DND-41 (cell line): ENCODE results near the gene IL1B.

Experiments used
- ATAC-seq: fragments of 200-7000 bp; cut with Tn5 transposase; 3 replicates; pipeline ENCODE4 v1.9.1; 2021; ENCODE audit warnings: low read depth; ENCODE audit not compliant: insufficient read depth
- DNase-seq: peaks from one replicate; pipeline ENCODE4 v3.0.0-alpha.2; 2020
- H2AFZ ChIP-seq: 2 replicates; pipeline ENCODE4 v1.6.0; 2012; ENCODE audit warnings: low read depth, low read length
- H3K27ac ChIP-seq: 2 replicates; pipeline ENCODE4 v1.5.1; 2012; ENCODE audit warnings: low read length, inconsistent platforms
- H3K27me3 ChIP-seq: fragments of 200-600 bp; sonication (generic); 2 replicates; pipeline ENCODE4 v1.6.0; 2012; ENCODE audit warnings: low read length, mild to moderate bottlenecking, inconsistent platforms; ENCODE audit not compliant: insufficient read depth, poor library complexity
- H3K36me3 ChIP-seq: 2 replicates; pipeline ENCODE4 v1.5.1; 2012; ENCODE audit warnings: low read length, inconsistent platforms; ENCODE audit not compliant: insufficient read depth
- H3K4me1 ChIP-seq: 2 replicates; pipeline ENCODE4 v1.5.1; 2012; ENCODE audit warnings: mild to moderate bottlenecking, low read length; ENCODE audit not compliant: insufficient read depth
- H3K4me2 ChIP-seq: 2 replicates; pipeline ENCODE4 v1.6.0; 2012; ENCODE audit warnings: mild to moderate bottlenecking, moderate library complexity, low read length, inconsistent platforms; ENCODE audit not compliant: insufficient read depth
- H3K4me3 ChIP-seq, 2 experiments: fragments of 200-600 bp in 1 of 2; shearing (Covaris generic) in 1 of 2; 2 replicates each; pipeline ENCODE4 v1.5.1; 2012 to 2016; ENCODE audit warnings: inconsistent platforms in 2 of 2, low read length in 2 of 2, mild to moderate bottlenecking in 2 of 2, low read depth in 1 of 2, moderate library complexity in 1 of 2
- H3K79me2 ChIP-seq: 2 replicates; pipeline ENCODE4 v1.6.0; 2012; ENCODE audit warnings: low read length, inconsistent platforms; ENCODE audit not compliant: insufficient read depth
- H3K9ac ChIP-seq: 2 replicates; pipeline ENCODE4 v1.6.0; 2012; ENCODE audit warnings: low read depth, mild to moderate bottlenecking, inconsistent platforms, low read length, moderate library complexity
- H3K9me3 ChIP-seq: 2 replicates; pipeline ENCODE4 v1.5.1; 2012; ENCODE audit warnings: low read length, moderate library complexity, mild to moderate bottlenecking, inconsistent platforms; ENCODE audit not compliant: insufficient read depth, severe bottlenecking
- H4K20me1 ChIP-seq: 2 replicates; pipeline ENCODE4 v1.6.0; 2012; ENCODE audit warnings: low read length; ENCODE audit not compliant: insufficient read depth
- EZH2 ChIP-seq: IDR thresholded peaks from 3 replicates; pipeline ENCODE4 v1.6.1; 2012; ENCODE audit warnings: borderline replicate concordance, low read depth, mild to moderate bottlenecking, moderate library complexity, low read length, inconsistent platforms; ENCODE audit not compliant: severe bottlenecking
- TF ChIP-seq, protein P1 (sequence below): IDR thresholded peaks from 2 replicates; pipeline ENCODE4 v1.5.1; 2012; ENCODE audit warnings: borderline replicate concordance, low read length, moderate library complexity, mild to moderate bottlenecking; ENCODE audit not compliant: poor library complexity, severe bottlenecking; ENCODE audit errors: extremely low read depth

The IL1B gene

DNA sequence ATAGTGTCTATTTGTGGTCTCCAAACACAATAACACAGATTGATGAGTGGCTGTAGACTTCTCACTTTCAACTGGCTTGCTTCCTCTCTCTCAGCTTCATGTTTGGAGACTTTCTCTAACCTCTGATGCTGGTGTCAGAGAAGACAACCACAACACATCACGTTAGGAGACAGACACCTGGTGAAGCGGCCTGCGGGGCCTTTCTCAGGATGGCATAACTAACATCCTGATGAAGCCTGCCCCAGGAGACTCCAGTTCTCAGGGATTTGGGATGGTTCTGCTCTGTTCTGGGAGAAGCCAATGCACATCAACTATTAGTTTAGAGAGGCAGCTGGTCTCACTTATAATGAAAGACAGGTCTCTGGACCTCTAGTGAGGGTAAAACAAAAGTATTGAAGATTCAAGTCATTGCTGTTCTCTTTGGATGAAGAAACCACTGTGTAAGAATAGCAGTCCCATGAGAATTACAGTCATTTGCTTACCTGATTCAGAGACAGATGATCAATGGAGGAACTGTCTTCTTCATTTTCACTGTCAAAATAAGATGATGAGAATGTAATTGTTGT lies 54.3 kb downstream of the IL1B start:
- peaks cover 19% of the 10 kb centered on the region for H3K27me3 ChIP-seq
- no peak overlapping the region for H3K27ac ChIP-seq
- no peak overlapping the region for H2AFZ ChIP-seq
- H4K20me1 ChIP-seq, result no peaks in the 10 kb centered on the region
- no peak overlapping the region for H3K4me2 ChIP-seq
- no peak overlapping the region for H3K4me3 ChIP-seq
- no peaks in the 10 kb centered on the region for H3K9me3 ChIP-seq
- no peaks in the 10 kb centered on the region for H3K79me2 ChIP-seq
- ATAC-seq, result no peak
- no peak for DNase-seq
- H3K9ac ChIP-seq, result no peak overlapping the region
- TF ChIP-seq, protein P1, sequence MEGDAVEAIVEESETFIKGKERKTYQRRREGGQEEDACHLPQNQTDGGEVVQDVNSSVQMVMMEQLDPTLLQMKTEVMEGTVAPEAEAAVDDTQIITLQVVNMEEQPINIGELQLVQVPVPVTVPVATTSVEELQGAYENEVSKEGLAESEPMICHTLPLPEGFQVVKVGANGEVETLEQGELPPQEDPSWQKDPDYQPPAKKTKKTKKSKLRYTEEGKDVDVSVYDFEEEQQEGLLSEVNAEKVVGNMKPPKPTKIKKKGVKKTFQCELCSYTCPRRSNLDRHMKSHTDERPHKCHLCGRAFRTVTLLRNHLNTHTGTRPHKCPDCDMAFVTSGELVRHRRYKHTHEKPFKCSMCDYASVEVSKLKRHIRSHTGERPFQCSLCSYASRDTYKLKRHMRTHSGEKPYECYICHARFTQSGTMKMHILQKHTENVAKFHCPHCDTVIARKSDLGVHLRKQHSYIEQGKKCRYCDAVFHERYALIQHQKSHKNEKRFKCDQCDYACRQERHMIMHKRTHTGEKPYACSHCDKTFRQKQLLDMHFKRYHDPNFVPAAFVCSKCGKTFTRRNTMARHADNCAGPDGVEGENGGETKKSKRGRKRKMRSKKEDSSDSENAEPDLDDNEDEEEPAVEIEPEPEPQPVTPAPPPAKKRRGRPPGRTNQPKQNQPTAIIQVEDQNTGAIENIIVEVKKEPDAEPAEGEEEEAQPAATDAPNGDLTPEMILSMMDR, result no peak
- TF ChIP-seq EZH2, result no peak
- H3K4me1 ChIP-seq, result no peaks in the 10 kb centered on the region
- H3K36me3 ChIP-seq, result no peaks in the 10 kb centered on the region
